ENCODE data around the gene ARHGAP22.

- no peak for TF ChIP-seq CTCF (IDR thresholded peaks at IDR 0.05; ENCODE audit: low read length)
- no peak for TF ChIP-seq EZH2 (optimal IDR thresholded peaks at IDR 0.05; ENCODE audit: low read depth, low read length)
- TF ChIP-seq EZH2phosphoT487 (IDR thresholded peaks at IDR 0.05; ENCODE audit: low read length) = no peak
Measured at GRCh38 chr10:48595539-48595932, 9.3 kb downstream of the ARHGAP22 start.

Measured in MM.1S (cell line).